Cardiac muscle cell (in vitro differentiated cells and primary cell): ENCODE data around the gene PSMC1. TPM values are rescaled to one million over a fixed set of nuclear protein-coding genes. Genes with fewer than 3 reads are reported as not detected.
A peak's percentile ranks its signal among the peaks of the same experiment; 100 is the strongest.

ENCODE experiments used
- DNase-seq, 2 donors: peaks; one replicate each; pipeline versions ENCODE4 v3.0.0 to v3.0.0-alpha.2; 2010 to 2017; ENCODE audit warnings: low read depth in 1 of 2, low spot score in 1 of 2
- H3K27ac ChIP-seq: fragments of 200-600 bp; sonication (generic); 2 replicates; pipeline ENCODE4 v1.5.1; 2016
- H3K27me3 ChIP-seq: fragments of 200-600 bp; sonication (generic); 2 replicates; pipeline ENCODE4 v1.6.0; 2016; ENCODE audit warnings: control low read depth
- H3K36me3 ChIP-seq: fragments of 200-600 bp; sonication (generic); 2 replicates; pipeline ENCODE4 v1.5.1; 2016; ENCODE audit warnings: control low read depth
- H3K4me1 ChIP-seq: fragments of 200-600 bp; sonication (generic); 2 replicates; pipeline ENCODE4 v1.8.1; 2017; ENCODE audit warnings: low read depth, mild to moderate bottlenecking, mixed run types
- H3K4me3 ChIP-seq: fragments of 200-600 bp; sonication (generic); 2 replicates; pipeline ENCODE4 v1.5.1; 2016; ENCODE audit warnings: mild to moderate bottlenecking
- H3K9me3 ChIP-seq: fragments of 200-600 bp; sonication (generic); 2 replicates; pipeline ENCODE4 v1.5.1; 2017; ENCODE audit warnings: low read depth, mild to moderate bottlenecking, control low read depth
- CTCF ChIP-seq: IDR thresholded peaks from 2 replicates; pipeline ENCODE4 v1.5.1; 2012; ENCODE audit warnings: low read depth, mild to moderate bottlenecking, low read length
- polyA plus RNA-seq: library from polyadenylated mRNA; unstranded; fragments of >200 nt; fragmentation: Nextera tagmentation; extraction: Ambion mirVana; gene quantifications from 2 replicates; pipeline ENCODE4 v1.2.1, GENCODE V29; 2016
- total RNA-seq: library from RNA; depleted of rRNA; stranded (reverse); fragments of >200 nt; gene quantifications from 2 replicates; pipeline ENCODE4 v1.2.3, GENCODE V29; 2016

PSMC1 gene
- total and polyA plus RNA-seq, 2 experiments from 2014 or later = 164 to 280 TPM

GRCh38 chr14:90255871-90256270 lies 482 bp upstream of the PSMC1 start:
- Histone ChIP-seq H3K4me1 (peaks cover 5% of the 10 kb centered on the region), H3K9me3 (no peaks in the 10 kb centered on the region), H3K27ac (no peak overlapping the region), H3K27me3 (peaks cover 38% of the 10 kb centered on the region), H3K36me3 (peaks cover 18% of the 10 kb centered on the region), H3K4me3 (peak overlapping the region; percentile 74)
- no peak for DNase-seq
- TF ChIP-seq CTCF = no peak

GRCh38 chr14:90263748-90264449 lies 7.5 kb downstream of the PSMC1 start:
- no peak for DNase-seq
- no peak for TF ChIP-seq CTCF
- H3K9me3 ChIP-seq = no peaks in the 10 kb centered on the region
- no peak overlapping the region for H3K27ac ChIP-seq
- H3K4me1 ChIP-seq = no peaks in the 10 kb centered on the region
- H3K36me3 ChIP-seq = peaks cover 71% of the 10 kb centered on the region
- H3K4me3 ChIP-seq = no peak overlapping the region
- H3K27me3 ChIP-seq = no peaks in the 10 kb centered on the region

- no peak for DNase-seq
- Histone ChIP-seq H3K36me3 (peaks cover 71% of the 10 kb centered on the region), H3K4me1 (no peaks in the 10 kb centered on the region), H3K27me3 (no peaks in the 10 kb centered on the region), H3K4me3 (no peak overlapping the region), H3K27ac (no peak overlapping the region), H3K9me3 (no peaks in the 10 kb centered on the region)
- TF ChIP-seq CTCF = no peak
Observed at GRCh38 chr14:90266441-90267154, 10.2 kb downstream of the PSMC1 start.

GRCh38 chr14:90268420-90268819 lies 12.1 kb downstream of the PSMC1 start:
- Histone ChIP-seq H3K9me3 (no peaks in the 10 kb centered on the region), H3K4me1 (no peaks in the 10 kb centered on the region), H3K27ac (no peak overlapping the region), H3K36me3 (peaks cover 75% of the 10 kb centered on the region), H3K27me3 (no peaks in the 10 kb centered on the region), H3K4me3 (no peak overlapping the region)
- TF ChIP-seq CTCF = no peak
- no peak for DNase-seq

- no peak for TF ChIP-seq CTCF
- Histone ChIP-seq H3K4me3 (no peak overlapping the region), H3K9me3 (no peaks in the 10 kb centered on the region), H3K36me3 (peaks cover 43% of the 10 kb centered on the region), H3K27ac (no peak overlapping the region), H3K4me1 (no peaks in the 10 kb centered on the region), H3K27me3 (no peaks in the 10 kb centered on the region)
- DNase-seq = peak in 1 of 2 donors; percentile 19
Observed at GRCh38 chr14:90272523-90272922, 16.2 kb downstream of the PSMC1 start.
